Aorta (tissue), 5 donors: ENCODE data around the gene INSL3. TPM values are rescaled to one million over a fixed set of nuclear protein-coding genes. Genes with fewer than 3 reads are reported as not detected.

ENCODE experiments used
- ATAC-seq: fragments of 200-7000 bp; cut with Tn5 transposase; one replicate; pipeline ENCODE4 v1.9.1; 2022; ENCODE audit warnings: moderate library complexity; ENCODE audit not compliant: low FRiP score
- DNase-seq, 2 donors: peaks; one replicate each; pipeline ENCODE4 v3.0.0-alpha.2; 2020
- H3K27ac ChIP-seq, 2 donors: one replicate each; pipeline ENCODE4 v1.5.1; 2013; ENCODE audit warnings: low read length in 2 of 2, mild to moderate bottlenecking in 2 of 2, moderate library complexity in 2 of 2, control low read depth in 1 of 2, inconsistent platforms in 1 of 2, low read depth in 1 of 2
- H3K27me3 ChIP-seq, 2 donors: one replicate each; pipeline ENCODE4 v1.6.1; 2013; ENCODE audit warnings: control low read depth in 1 of 2, low read length in 1 of 2, mild to moderate bottlenecking in 1 of 2, moderate library complexity in 1 of 2; ENCODE audit not compliant: insufficient read depth in 2 of 2, control insufficient read depth in 1 of 2
- H3K36me3 ChIP-seq, 2 donors: one replicate each; pipeline ENCODE4 v1.6.1; 2013; ENCODE audit warnings: control low read depth in 1 of 2, low read length in 1 of 2, mild to moderate bottlenecking in 1 of 2; ENCODE audit not compliant: insufficient read depth in 2 of 2, control insufficient read depth in 1 of 2
- H3K4me1 ChIP-seq, 2 donors: one replicate each; pipeline ENCODE4 v1.6.1; 2013; ENCODE audit warnings: low read length in 2 of 2, control low read depth in 1 of 2, mild to moderate bottlenecking in 1 of 2, moderate library complexity in 1 of 2; ENCODE audit not compliant: insufficient read depth in 2 of 2, control insufficient read depth in 1 of 2
- H3K4me3 ChIP-seq, 2 donors: one replicate each; pipeline ENCODE4 v1.5.1; 2013; ENCODE audit warnings: low read length in 2 of 2, control low read depth in 1 of 2, mild to moderate bottlenecking in 1 of 2
- H3K9me3 ChIP-seq: one replicate; pipeline ENCODE4 v1.6.1; 2013; ENCODE audit warnings: mild to moderate bottlenecking, low read length; ENCODE audit not compliant: control insufficient read depth
- whole genome bisulfite sequencing, 2 donors: extraction: QIAGEN DNeasy Blood & Tissue Kit; methylation state at CpG; one replicate each; pipeline ENCODE4 v1.1.7; 2013; 5-methylcytosine and 5-hydroxymethylcytosine counted together
- intact Hi-C, 2 donors: fragments of 100-400 bp; cut with DNase I; formaldehyde crosslinking; loops; one replicate each; pipeline versions ENCODE4 v1.14.2 to v1.15.0; 2022
- polyA plus RNA-seq, 2 donors: library from polyadenylated mRNA; stranded (reverse); fragments of 200-250 nt; gene quantifications; one replicate each; pipeline ENCODE4 v1.2.3, GENCODE V29; 2013
- total RNA-seq, 2 donors: library from RNA; stranded (reverse); fragmentation: NEBNext Ultra II Directional; extraction: Animal tissue kit (Norgen Biotek cat#: 25700); gene quantifications; one replicate each; pipeline ENCODE4 v1.2.1, GENCODE V29; 2021
- donor health status: healthy with polysubstance abuse.
- donor health status: Bipolar disorder and iron deficiency.
- donor health status: DM: no; HTN: no; CAD: no.
- donor health status: DM: no; HTN: no; CAD: no.
- donor health status: DM: yes; HTN: yes; CAD: no.

The INSL3 gene
- total and polyA plus RNA-seq, 4 donors, result not detected

- Histone ChIP-seq H3K27me3 (no peaks in the 10 kb centered on the region), H3K4me3 (no peak overlapping the region), H3K9me3 (no peaks in the 10 kb centered on the region), H3K4me1 (no peaks in the 10 kb centered on the region), H3K36me3 (no peaks in the 10 kb centered on the region), H3K27ac (no peak overlapping the region)
- intact Hi-C loops, result no loop called here
- 14 to 23% methylated on average over 27 to 30 of the region's 30 CpGs for WGBS, 2 donors
- no peak for ATAC-seq
- no peak for DNase-seq
Measured at GRCh38 chr19:17841371-17841809, 20.1 kb upstream of the INSL3 start.

GRCh38 chr19:17840019-17840418 lies 18.7 kb upstream of the INSL3 start:
- intact Hi-C loops, result no loop called here
- ATAC-seq (no peak), DNase-seq (no peak)
- H3K4me1 ChIP-seq, result no peaks in the 10 kb centered on the region
- H3K9me3 ChIP-seq, result no peaks in the 10 kb centered on the region
- no peaks in the 10 kb centered on the region for H3K27me3 ChIP-seq
- no peaks in the 10 kb centered on the region for H3K36me3 ChIP-seq
- H3K4me3 ChIP-seq, result no peak overlapping the region
- WGBS, 2 donors, result 81 to 87% methylated on average over 6 of the region's 6 CpGs
- H3K27ac ChIP-seq, result no peak overlapping the region

GRCh38 chr19:17837972-17838371 lies 16.7 kb upstream of the INSL3 start:
- no peak overlapping the region for H3K27ac ChIP-seq
- no peak for ATAC-seq
- no peaks in the 10 kb centered on the region for H3K9me3 ChIP-seq
- WGBS, 2 donors, result 90 to 92% methylated on average over 7 of the region's 7 CpGs
- intact Hi-C loops, result no loop called here
- H3K4me1 ChIP-seq, result no peaks in the 10 kb centered on the region
- H3K4me3 ChIP-seq, result no peak overlapping the region
- no peak for DNase-seq
- H3K27me3 ChIP-seq, result no peaks in the 10 kb centered on the region
- H3K36me3 ChIP-seq, result no peaks in the 10 kb centered on the region

- 72 to 75% methylated on average over 4 of the region's 4 CpGs for WGBS, 2 donors
- no peak for ATAC-seq
- no peaks in the 10 kb centered on the region for H3K4me1 ChIP-seq
Measured at GRCh38 chr19:17836530-17836929, 15.2 kb upstream of the INSL3 start.

GRCh38 chr19:17835182-17836006 lies 14.1 kb upstream of the INSL3 start:
- Histone ChIP-seq H3K27ac (no peak overlapping the region), H3K9me3 (no peaks in the 10 kb centered on the region), H3K27me3 (no peaks in the 10 kb centered on the region), H3K36me3 (no peaks in the 10 kb centered on the region), H3K4me1 (no peaks in the 10 kb centered on the region), H3K4me3 (no peak overlapping the region)
- intact Hi-C loops, result no loop called here
- ATAC-seq (no peak), DNase-seq (no peak)
- whole genome bisulfite sequencing, 2 donors, result 74 to 81% methylated on average over 8 of the region's 8 CpGs

More at GRCh38 chr19:17836530-17836929, 15.2 kb upstream of the INSL3 start:
- Histone ChIP-seq H3K27ac (no peak overlapping the region), H3K4me3 (no peak overlapping the region), H3K36me3 (no peaks in the 10 kb centered on the region), H3K27me3 (no peaks in the 10 kb centered on the region), H3K9me3 (no peaks in the 10 kb centered on the region)
- DNase-seq, result no peak
- intact Hi-C loops, result no loop called here

GRCh38 chr19:17834350-17835181 lies 13.2 kb upstream of the INSL3 start:
- Histone ChIP-seq H3K36me3 (no peaks in the 10 kb centered on the region), H3K27me3 (peaks cover 0 to 3% of the 10 kb centered on the region in 2 donors), H3K4me1 (no peaks in the 10 kb centered on the region), H3K27ac (no peak overlapping the region), H3K4me3 (no peak overlapping the region), H3K9me3 (no peaks in the 10 kb centered on the region)
- intact Hi-C loops, result no loop called here
- 71 to 74% methylated on average over 27 of the region's 27 CpGs for WGBS, 2 donors
- ATAC-seq (no peak), DNase-seq (no peak)

- no peaks in the 10 kb centered on the region for H3K36me3 ChIP-seq
- peaks cover 0 to 3% of the 10 kb centered on the region in 2 donors for H3K27me3 ChIP-seq
- H3K27ac ChIP-seq, result no peak overlapping the region
- no peak for ATAC-seq
- WGBS, 2 donors, result 86 to 87% methylated on average over 17 of the region's 17 CpGs
- no peak for DNase-seq
- intact Hi-C loops, result no loop called here
- no peak overlapping the region for H3K4me3 ChIP-seq
- H3K9me3 ChIP-seq, result no peaks in the 10 kb centered on the region
- no peaks in the 10 kb centered on the region for H3K4me1 ChIP-seq
Measured at GRCh38 chr19:17832443-17833208, 11.3 kb upstream of the INSL3 start.

- no peak for ATAC-seq
- intact Hi-C loops, result no loop called here
- Histone ChIP-seq H3K27me3 (peaks cover 0 to 3% of the 10 kb centered on the region in 2 donors), H3K36me3 (no peaks in the 10 kb centered on the region), H3K27ac (no peak overlapping the region), H3K4me3 (no peak overlapping the region), H3K4me1 (no peaks in the 10 kb centered on the region), H3K9me3 (no peaks in the 10 kb centered on the region)
- WGBS, 2 donors, result 15 to 27% methylated on average over 24 to 25 of the region's 25 CpGs
- peak in 1 of 2 donors; percentile 79 for DNase-seq
Measured at GRCh38 chr19:17831419-17831888, 10.1 kb upstream of the INSL3 start.
